GM18507 (cell line): ENCODE measurements around the gene STUB1.
"Not testable (repeated sequence)": the region's sequence is repeated elsewhere in the genome, so short reads cannot be mapped to it uniquely, and the experiment has no call there.

Experiments
- DNase-seq: peaks from one replicate; pipeline ENCODE4 v3.0.0; 2011; ENCODE audit warnings: low read depth; ENCODE audit not compliant: insufficient read length; ENCODE audit errors: extremely low spot score
- FAIRE-seq: peaks from 2 replicates; lab custom pipeline; 2011; peaks lifted over from hg19 to GRCh38; lab: Jason Lieb, UNC

STUB1 gene

GRCh38 chr16:706189-707061 lies 26.2 kb downstream of the STUB1 start:
- DNase-seq = no peak
- no peak for FAIRE-seq

GRCh38 chr16:707062-707538 lies 26.9 kb downstream of the STUB1 start:
- FAIRE-seq = no peak
- no peak for DNase-seq

GRCh38 chr16:708019-708418 lies 27.8 kb downstream of the STUB1 start:
- no peak for DNase-seq
- no peak for FAIRE-seq

- DNase-seq (no peak), FAIRE-seq (no peak)
Observed at GRCh38 chr16:708959-709358, 28.7 kb downstream of the STUB1 start.

- FAIRE-seq = no peak
- no peak for DNase-seq
Observed at GRCh38 chr16:709566-710499, 29.6 kb downstream of the STUB1 start.

- FAIRE-seq = no peak
Observed at GRCh38 chr16:710500-711075, 30.4 kb downstream of the STUB1 start.

GRCh38 chr16:711084-711483 lies 30.9 kb downstream of the STUB1 start:
- no peak for FAIRE-seq

More at GRCh38 chr16:710500-711075, 30.4 kb downstream of the STUB1 start:
- DNase-seq = no peak

GRCh38 chr16:711548-712320 lies 31.5 kb downstream of the STUB1 start:
- FAIRE-seq (peak; percentile 76), DNase-seq (peak; percentile 76)

More at GRCh38 chr16:711084-711483, 30.9 kb downstream of the STUB1 start:
- no peak for DNase-seq

GRCh38 chr16:712740-713250 lies 32.6 kb downstream of the STUB1 start:
- not testable (repeated sequence) for FAIRE-seq, DNase-seq

- DNase-seq (no peak), FAIRE-seq (no peak)
Observed at GRCh38 chr16:714079-714478, 33.9 kb downstream of the STUB1 start.

GRCh38 chr16:714558-715476 lies 34.6 kb downstream of the STUB1 start, which contains the start of gene METRN:
TSS of gene METRN (plus strand) at chr16:715118. CDS start at chr16:715290, 172 bp downstream.
- peak; percentile 83 for DNase-seq
- FAIRE-seq = peak; percentile 33

- FAIRE-seq (no peak), DNase-seq (no peak)
Observed at GRCh38 chr16:715477-716199, 35.4 kb downstream of the STUB1 start.

- DNase-seq = no peak
- no peak for FAIRE-seq
Observed at GRCh38 chr16:716200-716568, 36.0 kb downstream of the STUB1 start.

- FAIRE-seq = no peak
Observed at GRCh38 chr16:716768-717325, 36.6 kb downstream of the STUB1 start.

GRCh38 chr16:717450-718245 lies 37.4 kb downstream of the STUB1 start:
- DNase-seq = no peak
- FAIRE-seq = no peak

More at GRCh38 chr16:716768-717325, 36.6 kb downstream of the STUB1 start:
- DNase-seq = no peak

GRCh38 chr16:718389-718788 lies 38.2 kb downstream of the STUB1 start:
- FAIRE-seq (no peak), DNase-seq (no peak)
